GM06990 (cell line): Measurements from ENCODE around the gene POU3F1.
A peak's percentile ranks its signal among the peaks of the same experiment; 100 is the strongest.

ENCODE experiments used
- DNase-seq: peaks from one replicate; pipeline ENCODE4 v3.0.0-alpha.2; 2011; ENCODE audit not compliant: insufficient read length; ENCODE audit errors: extremely low read depth
- H3K27me3 ChIP-seq: replicated peaks from 2 replicates; pipeline ENCODE4 v1.6.0; 2011; ENCODE audit warnings: low read length; ENCODE audit not compliant: control insufficient read depth, insufficient read depth
- H3K36me3 ChIP-seq: 2 replicates; pipeline ENCODE4 v1.5.1; 2011; ENCODE audit warnings: low read length; ENCODE audit not compliant: control insufficient read depth, insufficient read depth
- H3K4me3 ChIP-seq: replicated peaks from 2 replicates; pipeline ENCODE4 v1.5.1; 2011; ENCODE audit warnings: low read depth, mild to moderate bottlenecking, control low read depth, low read length
- CTCF ChIP-seq: IDR thresholded peaks from 2 replicates; pipeline ENCODE4 v1.5.1; 2011; ENCODE audit warnings: low read length, control low read depth, mild to moderate bottlenecking, inconsistent platforms; ENCODE audit not compliant: insufficient read depth, poor library complexity, severe bottlenecking

Gene POU3F1

DNA sequence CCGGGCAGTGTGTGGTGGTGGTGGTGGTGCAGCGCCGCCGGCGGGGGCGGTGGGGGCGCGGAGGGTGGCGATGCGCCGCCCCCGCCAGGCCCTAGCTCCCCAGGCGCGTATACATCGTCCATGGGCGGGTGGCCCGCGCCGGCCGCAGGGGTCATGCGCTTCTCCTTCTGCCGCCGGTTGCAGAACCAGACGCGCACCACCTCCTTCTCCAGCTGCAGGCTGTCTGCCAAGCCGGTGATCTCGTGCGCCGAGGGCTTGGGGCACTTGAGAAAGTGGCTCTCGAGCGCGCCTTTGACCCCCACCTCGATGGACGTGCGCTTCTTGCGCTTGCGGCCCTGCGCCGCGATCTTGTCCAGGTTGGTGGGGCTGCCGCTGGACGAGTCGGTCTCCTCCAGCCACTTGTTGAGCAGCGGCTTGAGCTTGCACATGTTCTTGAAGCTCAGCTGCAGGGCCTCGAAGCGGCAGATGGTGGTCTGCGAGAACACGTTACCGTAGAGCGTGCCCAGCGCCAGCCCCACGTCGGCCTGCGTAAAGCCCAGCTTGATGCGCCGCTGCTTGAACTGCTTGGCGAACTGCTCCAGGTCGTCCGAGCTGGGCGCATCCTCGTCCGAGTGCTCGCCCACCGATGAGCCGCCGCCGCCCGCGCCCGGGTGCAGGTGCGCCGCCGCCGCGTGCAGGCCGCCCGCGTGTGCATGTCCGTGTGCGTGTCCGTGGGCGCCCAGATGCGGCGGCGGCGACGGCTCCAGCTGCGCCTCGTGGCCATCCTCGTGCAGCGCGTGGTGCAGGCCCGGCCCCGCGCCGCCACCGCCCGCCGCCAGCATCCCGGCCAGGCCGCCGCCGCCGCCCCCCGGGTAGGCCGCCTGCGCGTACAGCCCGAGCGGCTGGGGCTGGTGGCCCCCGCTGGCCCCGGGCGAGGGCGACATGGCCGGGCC lies 926 bp downstream of the POU3F1 start:
- no peaks in the 10 kb centered on the region for H3K27me3 ChIP-seq
- peak overlapping the region; percentile 68 for H3K4me3 ChIP-seq
- no peak for TF ChIP-seq CTCF
- DNase-seq, result no peak
- no peaks in the 10 kb centered on the region for H3K36me3 ChIP-seq

GRCh38 chr1:38044221-38045215 lies 2.1 kb downstream of the POU3F1 start:
- no peak for DNase-seq
- Histone ChIP-seq H3K4me3 (peak overlapping the region; percentile 68), H3K36me3 (no peaks in the 10 kb centered on the region), H3K27me3 (no peaks in the 10 kb centered on the region)
- no peak for TF ChIP-seq CTCF

DNA sequence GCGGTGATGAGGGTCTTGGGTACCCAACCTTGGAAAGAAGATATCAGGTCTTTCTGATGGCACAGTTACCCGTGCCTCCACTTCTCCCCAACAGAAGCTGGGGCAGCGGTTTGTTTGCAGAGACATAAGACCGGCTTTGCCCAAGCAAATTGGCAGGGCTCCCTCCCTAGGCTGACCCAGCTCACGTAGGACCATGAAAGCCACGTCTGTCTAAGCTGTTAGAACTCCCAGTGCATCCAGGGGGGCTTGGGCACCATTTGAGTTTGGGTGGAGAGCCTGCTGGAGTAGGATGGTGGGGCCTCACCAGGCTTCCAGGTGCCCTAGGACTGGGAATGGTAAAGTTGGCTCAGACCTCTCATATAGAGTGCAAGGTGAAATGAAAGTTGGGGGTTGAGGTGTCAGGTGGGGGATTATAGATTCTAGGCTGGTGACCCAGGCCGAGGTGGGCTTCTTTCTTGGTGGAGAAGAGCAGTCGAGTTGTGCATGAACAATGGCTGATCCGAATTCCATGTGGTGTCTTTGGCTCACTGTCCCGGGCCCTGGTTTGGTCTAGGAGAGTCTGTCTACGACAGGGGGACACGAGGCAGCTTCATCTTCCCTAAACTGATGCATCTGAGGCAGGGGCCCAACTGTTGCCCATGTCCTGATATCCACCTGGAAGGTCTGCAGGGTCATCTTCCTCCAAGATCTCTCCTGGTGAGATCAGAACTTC lies 3.4 kb downstream of the POU3F1 start:
- Histone ChIP-seq H3K4me3 (no peak overlapping the region; the same call in 1 of the 2 replicates), H3K36me3 (no peaks in the 10 kb centered on the region), H3K27me3 (no peaks in the 10 kb centered on the region)
- DNase-seq, result no peak
- no peak for TF ChIP-seq CTCF

GRCh38 chr1:38041936-38042834 lies 4.4 kb downstream of the POU3F1 start:
- TF ChIP-seq CTCF, result no peak
- no peaks in the 10 kb centered on the region for H3K27me3 ChIP-seq
- no peak for DNase-seq
- H3K4me3 ChIP-seq, result no peak overlapping the region
- no peaks in the 10 kb centered on the region for H3K36me3 ChIP-seq
